CD4-positive, alpha-beta memory T cell (primary cell): ENCODE results near the gene IMPG2. TPM values are rescaled to one million over a fixed set of nuclear protein-coding genes. Genes with fewer than 3 reads are reported as not detected.

ENCODE experiments used
- CTCF ChIA-PET: fragments of 350-600 bp; sonication (Branson Sonifier 250); formaldehyde crosslinking; loops from one replicate; lab custom pipeline; 2021; ENCODE audit warnings: inconsistent platforms; ENCODE audit not compliant: partially characterized antibody; lab: Charles Lee
- POLR2A ChIA-PET: fragments of 350-600 bp; sonication (Branson Sonifier 250); formaldehyde crosslinking; loops from one replicate; lab custom pipeline; 2021; ENCODE audit not compliant: partially characterized antibody; lab: Charles Lee
- DNase-seq, 5 donors: peaks; one replicate each; pipeline versions ENCODE4 v3.0.0 to v3.0.0-alpha.2; 2020 to 2022; ENCODE audit warnings: mixed read lengths in 1 of 5
- H3K27ac ChIP-seq: one replicate; pipeline ENCODE4 v1.7.0; 2013; ENCODE audit warnings: low read depth, low read length
- H3K27me3 ChIP-seq: 2 replicates; pipeline ENCODE4 v1.7.0; 2013; ENCODE audit warnings: mild to moderate bottlenecking, low read length, moderate library complexity; ENCODE audit not compliant: insufficient read depth
- H3K36me3 ChIP-seq: 2 replicates; pipeline ENCODE4 v1.7.0; 2013; ENCODE audit warnings: mild to moderate bottlenecking, low read length, moderate library complexity; ENCODE audit not compliant: insufficient read depth
- H3K4me1 ChIP-seq: 2 replicates; pipeline ENCODE4 v1.7.0; 2013; ENCODE audit warnings: mild to moderate bottlenecking, low read length, moderate library complexity; ENCODE audit not compliant: insufficient read depth
- H3K4me3 ChIP-seq, 2 donors: one replicate each; pipeline ENCODE4 v1.7.0; 2013; ENCODE audit warnings: low read length in 2 of 2, mild to moderate bottlenecking in 1 of 2
- H3K9me3 ChIP-seq, 2 donors: one replicate each; pipeline ENCODE4 v1.7.0; 2013; ENCODE audit warnings: low read length in 2 of 2, control low read depth in 1 of 2; ENCODE audit not compliant: control insufficient read depth in 1 of 2
- H3K27ac Mint-ChIP-seq, 7 donors: one replicate each; pipeline ENCODE4 v1.8.0; 2020 to 2021; ENCODE audit warnings: mixed read lengths in 7 of 7, mild to moderate bottlenecking in 6 of 7, inconsistent platforms in 3 of 7, moderate library complexity in 3 of 7
- H3K27me3 Mint-ChIP-seq, 2 donors: one replicate each; pipeline ENCODE4 v1.8.0; 2020 to 2021; ENCODE audit warnings: mixed read lengths in 2 of 2
- H3K36me3 Mint-ChIP-seq, 2 donors: one replicate each; pipeline ENCODE4 v1.8.0; 2020 to 2021; ENCODE audit warnings: mixed read lengths in 2 of 2, inconsistent platforms in 1 of 2, mild to moderate bottlenecking in 1 of 2
- H3K4me1 Mint-ChIP-seq, 4 donors: one replicate each; pipeline ENCODE4 v1.8.0; 2020 to 2021; ENCODE audit warnings: mixed read lengths in 4 of 4, mild to moderate bottlenecking in 1 of 4
- H3K4me3 Mint-ChIP-seq, 8 donors: one replicate each; pipeline ENCODE4 v1.8.0; 2020 to 2021; ENCODE audit warnings: mixed read lengths in 8 of 8, mild to moderate bottlenecking in 7 of 8, moderate library complexity in 6 of 8, inconsistent platforms in 3 of 8
- H3K9me3 Mint-ChIP-seq, 8 donors: one replicate each; pipeline ENCODE4 v1.8.0; 2020 to 2021; ENCODE audit warnings: mixed read lengths in 8 of 8, mild to moderate bottlenecking in 5 of 8, inconsistent platforms in 3 of 8, moderate library complexity in 1 of 8
- intact Hi-C: fragments of 100-400 bp; cut with micrococcal nuclease; formaldehyde crosslinking; loops from one replicate; pipeline ENCODE4 v1.15.1; 2023
- polyA plus RNA-seq, 2 donors: library from polyadenylated mRNA; unstranded; fragments of 300-500 nt; fragmentation: Illumina TruSeq; gene quantifications; one replicate each; pipeline ENCODE4 v1.2.3, GENCODE V29; 2021
- total RNA-seq, 2 experiments: library from RNA; stranded (reverse); gene quantifications; one replicate each; pipeline ENCODE4 v1.2.3, GENCODE V29; 2021

The IMPG2 gene
- total and polyA plus RNA-seq, 4 experiments from 2014 or later = 0.02 to 0.81 (median 0.72) TPM; not detected in 1

DNA sequence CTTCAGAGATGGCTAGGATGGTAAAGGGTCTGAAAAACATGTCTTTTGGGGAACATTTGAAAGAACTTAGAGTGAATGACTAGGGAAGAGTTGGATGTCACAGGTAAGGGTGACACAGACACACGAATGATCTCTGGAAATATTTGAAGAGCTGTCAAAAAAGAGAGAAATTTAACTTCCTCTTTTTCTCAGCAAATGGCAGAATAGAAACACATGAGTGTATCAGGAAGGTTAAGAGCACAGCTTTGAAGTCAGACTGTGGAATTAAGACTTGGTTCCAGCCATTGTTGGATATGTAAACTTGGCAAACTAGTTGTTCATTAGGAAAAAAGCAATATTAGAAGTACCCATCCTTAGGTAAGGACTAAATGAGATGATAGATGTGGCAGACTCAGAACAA is 117.7 kb downstream of the IMPG2 start:
- Histone ChIP-seq H3K27ac (no peak overlapping the region), H3K4me3 (no peak overlapping the region), H3K27me3 (peaks cover 4% of the 10 kb centered on the region), H3K36me3 (no peaks in the 10 kb centered on the region), H3K9me3 (no peaks in the 10 kb centered on the region), H3K4me1 (no peaks in the 10 kb centered on the region)
- Mint-ChIP-seq H3K9me3 (no peaks in the 10 kb centered on the region), H3K4me3 (no peak overlapping the region), H3K27ac (no peak overlapping the region), H3K4me1 (no peaks in the 10 kb centered on the region), H3K36me3 (no peaks in the 10 kb centered on the region), H3K27me3 (peaks cover 17 to 18% of the 10 kb centered on the region in 2 donors)
- CTCF ChIA-PET = no interaction called here
- POLR2A ChIA-PET = no interaction called here
- DNase-seq = no peak
- intact Hi-C loops = no loop called here

GRCh38 chr3:101200461-101200860 is 119.9 kb downstream of the IMPG2 start:
- DNase-seq = no peak
- CTCF ChIA-PET = interaction anchor here (1.6 kb wide), 1 partner anchor 17 kb away, joined by 3 read pairs; no protein-coding TSS in a partner anchor
- no peaks in the 10 kb centered on the region for H3K4me1 ChIP-seq
- Mint-ChIP-seq H3K27ac (no peak overlapping the region), H3K9me3 (no peaks in the 10 kb centered on the region), H3K4me1 (no peaks in the 10 kb centered on the region), H3K27me3 (peaks cover 16 to 18% of the 10 kb centered on the region in 2 donors), H3K4me3 (no peak overlapping the region), H3K36me3 (no peaks in the 10 kb centered on the region)
- intact Hi-C loops = no loop called here
- no peak overlapping the region for H3K27ac ChIP-seq
- POLR2A ChIA-PET = no interaction called here
- peaks cover 4% of the 10 kb centered on the region for H3K27me3 ChIP-seq
- no peaks in the 10 kb centered on the region for H3K9me3 ChIP-seq
- no peak overlapping the region for H3K4me3 ChIP-seq
- no peaks in the 10 kb centered on the region for H3K36me3 ChIP-seq

GRCh38 chr3:101195951-101196713 is 124.2 kb downstream of the IMPG2 start:
- no peaks in the 10 kb centered on the region for H3K36me3 Mint-ChIP-seq
- ChIA-PET CTCF (no interaction called here), POLR2A (no interaction called here)
- no peak overlapping the region for H3K4me3 Mint-ChIP-seq
- H3K27ac Mint-ChIP-seq = no peak overlapping the region
- H3K9me3 Mint-ChIP-seq = peaks cover 0 to 2% (median 0%) of the 10 kb centered on the region in 8 donors
- DNase-seq = no peak
- H3K4me1 ChIP-seq = no peaks in the 10 kb centered on the region
- H3K27ac ChIP-seq = no peak overlapping the region
- no peaks in the 10 kb centered on the region for H3K9me3 ChIP-seq
- H3K27me3 Mint-ChIP-seq = peaks cover 5 to 8% of the 10 kb centered on the region in 2 donors
- no peaks in the 10 kb centered on the region for H3K4me1 Mint-ChIP-seq
- intact Hi-C loops = loop anchor here (10.0 kb wide), 1 partner anchor 731 kb away; no protein-coding TSS in a partner anchor
- H3K27me3 ChIP-seq = no peaks in the 10 kb centered on the region
- H3K36me3 ChIP-seq = no peaks in the 10 kb centered on the region
- H3K4me3 ChIP-seq = no peak overlapping the region

DNA sequence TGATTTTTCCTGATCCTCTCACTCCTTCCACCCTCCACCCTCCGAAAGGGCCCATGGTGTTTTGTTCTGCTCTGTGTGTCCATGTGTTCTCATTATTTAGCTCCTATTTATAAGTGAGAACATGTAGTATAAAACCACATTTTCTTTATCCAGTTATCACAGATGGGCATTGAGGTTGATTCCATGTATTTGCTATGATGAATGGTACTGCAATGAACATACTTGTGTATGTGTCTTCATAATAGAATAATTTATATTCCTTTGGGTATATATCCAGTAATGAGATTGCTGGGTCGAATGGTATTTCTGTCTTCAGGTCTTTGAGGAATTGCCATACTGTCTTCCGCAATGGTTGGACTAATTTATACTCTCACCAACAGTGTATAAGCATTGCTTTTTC is 126.0 kb downstream of the IMPG2 start:
- Histone ChIP-seq H3K27ac (no peak overlapping the region), H3K4me1 (no peaks in the 10 kb centered on the region), H3K9me3 (no peaks in the 10 kb centered on the region), H3K4me3 (no peak overlapping the region), H3K36me3 (no peaks in the 10 kb centered on the region), H3K27me3 (no peaks in the 10 kb centered on the region)
- no peak overlapping the region for H3K27ac Mint-ChIP-seq
- H3K27me3 Mint-ChIP-seq = peaks cover 2 to 4% of the 10 kb centered on the region in 2 donors
- no peak overlapping the region for H3K4me3 Mint-ChIP-seq
- H3K36me3 Mint-ChIP-seq = no peaks in the 10 kb centered on the region
- DNase-seq = no peak
- H3K4me1 Mint-ChIP-seq = no peaks in the 10 kb centered on the region
- intact Hi-C loops = loop anchor here (10.0 kb wide), 1 partner anchor 730 kb away; no protein-coding TSS in a partner anchor
- CTCF ChIA-PET = no interaction called here
- POLR2A ChIA-PET = no interaction called here
- H3K9me3 Mint-ChIP-seq = peaks cover 0 to 5% (median 0%) of the 10 kb centered on the region in 8 donors

GRCh38 chr3:101193957-101194356 is 126.4 kb downstream of the IMPG2 start:
- Histone ChIP-seq H3K27ac (no peak overlapping the region), H3K9me3 (no peaks in the 10 kb centered on the region), H3K36me3 (no peaks in the 10 kb centered on the region), H3K4me3 (no peak overlapping the region), H3K4me1 (no peaks in the 10 kb centered on the region), H3K27me3 (no peaks in the 10 kb centered on the region)
- Mint-ChIP-seq H3K27ac (no peak overlapping the region), H3K4me3 (no peak overlapping the region), H3K9me3 (peaks cover 0 to 5% (median 0%) of the 10 kb centered on the region in 8 donors), H3K36me3 (no peaks in the 10 kb centered on the region), H3K27me3 (peaks cover 4% of the 10 kb centered on the region in 2 donors), H3K4me1 (no peaks in the 10 kb centered on the region)
- intact Hi-C loops = loop anchor here (10.0 kb wide), 1 partner anchor 729 kb away; no protein-coding TSS in a partner anchor
- ChIA-PET POLR2A (no interaction called here), CTCF (interaction anchor here (1.2 kb wide), 1 partner anchor 13 kb away, joined by 3 read pairs; no protein-coding TSS in a partner anchor)
- DNase-seq = no peak

DNA sequence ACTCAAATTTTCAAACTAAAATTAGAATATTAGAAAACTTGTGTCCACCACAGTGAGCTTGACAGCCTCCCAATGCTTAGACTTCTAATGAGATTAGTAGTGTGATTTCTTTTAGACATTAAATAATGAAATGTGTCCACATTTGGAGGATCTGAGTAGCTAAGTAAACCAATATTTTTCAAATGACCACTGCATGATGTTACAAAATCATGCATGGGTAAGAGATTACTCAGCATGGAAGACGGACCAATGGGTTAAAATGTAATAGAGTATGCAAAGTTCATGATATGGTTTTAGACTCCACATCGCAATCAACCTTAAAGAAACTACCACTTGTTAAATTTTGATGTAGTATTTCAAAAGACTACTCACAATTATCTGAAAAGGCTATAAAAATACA is 130.6 kb downstream of the IMPG2 start:
- CTCF ChIA-PET = no interaction called here
- Mint-ChIP-seq H3K4me3 (no peak overlapping the region), H3K4me1 (no peaks in the 10 kb centered on the region), H3K9me3 (peaks cover 0 to 5% (median 0%) of the 10 kb centered on the region in 8 donors), H3K27me3 (peaks cover 2 to 7% of the 10 kb centered on the region in 2 donors), H3K27ac (no peak overlapping the region), H3K36me3 (no peaks in the 10 kb centered on the region)
- no peak for DNase-seq
- Histone ChIP-seq H3K27ac (no peak overlapping the region), H3K36me3 (no peaks in the 10 kb centered on the region), H3K9me3 (no peaks in the 10 kb centered on the region), H3K27me3 (no peaks in the 10 kb centered on the region), H3K4me3 (no peak overlapping the region), H3K4me1 (no peaks in the 10 kb centered on the region)
- intact Hi-C loops = loop anchor here (10.0 kb wide), 1 partner anchor 725 kb away; no protein-coding TSS in a partner anchor
- POLR2A ChIA-PET = no interaction called here

GRCh38 chr3:101189176-101189575 is 131.2 kb downstream of the IMPG2 start:
- POLR2A ChIA-PET = no interaction called here
- Mint-ChIP-seq H3K36me3 (no peaks in the 10 kb centered on the region), H3K4me3 (no peak overlapping the region), H3K27me3 (peaks cover 2 to 7% of the 10 kb centered on the region in 2 donors), H3K9me3 (peaks cover 0 to 5% (median 0%) of the 10 kb centered on the region in 8 donors), H3K27ac (no peak overlapping the region), H3K4me1 (no peaks in the 10 kb centered on the region)
- Histone ChIP-seq H3K27ac (no peak overlapping the region), H3K4me1 (no peaks in the 10 kb centered on the region), H3K4me3 (no peak overlapping the region), H3K36me3 (no peaks in the 10 kb centered on the region), H3K9me3 (no peaks in the 10 kb centered on the region), H3K27me3 (no peaks in the 10 kb centered on the region)
- no peak for DNase-seq
- intact Hi-C loops = no loop called here
- CTCF ChIA-PET = no interaction called here
